ENCODE measurements around the gene LTK.
"Not testable (repeated sequence)": the region's sequence is repeated elsewhere in the genome, so short reads cannot be mapped to it uniquely, and the experiment has no call there.

The LTK gene

GRCh38 chr15:41474941-41475340 is 38.7 kb downstream of the LTK start:
- no peak for DNase-seq (ENCODE audit: low read depth)

- DNase-seq (ENCODE audit: low read depth): no peak
These were observed 39.2 kb downstream of the LTK start for GRCh38 chr15:41474436-41474835.

GRCh38 chr15:41473418-41473817 is 40.2 kb downstream of the LTK start:
- no peak for DNase-seq (ENCODE audit: low read depth)

- not testable (repeated sequence) for DNase-seq (ENCODE audit: low read depth)
These were observed 44.0 kb downstream of the LTK start for GRCh38 chr15:41469644-41470043.

GRCh38 chr15:41466711-41467110 is 46.9 kb downstream of the LTK start:
- no peak for DNase-seq (ENCODE audit: low read depth)

- DNase-seq (ENCODE audit: low read depth): no peak
These were observed 47.7 kb downstream of the LTK start for GRCh38 chr15:41465822-41466421.

GRCh38 chr15:41464889-41465580 is 48.6 kb downstream of the LTK start:
- DNase-seq (ENCODE audit: low read depth): no peak

GRCh38 chr15:41462084-41462795 is 51.4 kb downstream of the LTK start:
- DNase-seq (ENCODE audit: low read depth): no peak

All from T-helper 22 cell (primary cell).